Sigmoid colon (tissue), 7 donors: ENCODE data around the gene MAD2L1BP. TPM values are rescaled to one million over a fixed set of nuclear protein-coding genes. Genes with fewer than 3 reads are reported as not detected.
A peak's percentile ranks its signal among the peaks of the same experiment; 100 is the strongest.
"Not testable (repeated sequence)": the region's sequence is repeated elsewhere in the genome, so short reads cannot be mapped to it uniquely, and the experiment has no call there.

Experiments
- DNase-seq: peaks from one replicate; pipeline ENCODE4 v3.0.0-alpha.2; 2019
- H3K27ac ChIP-seq, 4 donors: fragments of 200-600 bp; sonication (generic); one replicate each; pipeline ENCODE4 v1.5.1; 2016 to 2019; ENCODE audit warnings: mild to moderate bottlenecking in 1 of 4
- H3K27me3 ChIP-seq, 3 donors: fragments of 200-600 bp; sonication (generic); one replicate each; pipeline ENCODE4 v1.5.1; 2019; ENCODE audit warnings: mild to moderate bottlenecking in 1 of 3
- H3K36me3 ChIP-seq, 4 donors: fragments of 200-600 bp; sonication (generic); one replicate each; pipeline ENCODE4 v1.5.1; 2016 to 2019
- H3K4me1 ChIP-seq, 4 donors: fragments of 200-600 bp; sonication (generic); one replicate each; pipeline ENCODE4 v1.5.1; 2017 to 2019
- H3K4me3 ChIP-seq, 4 donors: fragments of 200-600 bp; sonication (generic); one replicate each; pipeline ENCODE4 v1.5.1; 2017 to 2019; ENCODE audit warnings: mild to moderate bottlenecking in 2 of 4, moderate library complexity in 1 of 4
- H3K9me3 ChIP-seq, 4 donors: fragments of 200-600 bp in 3 of 4; sonication (generic) in 3 of 4; one replicate each; pipeline versions ENCODE4 v1.5.1 to v1.6.1; 2013 to 2019
- EP300 ChIP-seq, 4 donors: sonication (generic); formaldehyde crosslinking; IDR thresholded peaks; one replicate each; pipeline ENCODE4 v1.6.1; 2017; ENCODE audit warnings: antibody characterized with exemption in 4 of 4
- POLR2A ChIP-seq, 2 donors: fragments of 450-650 bp; IDR thresholded peaks; one replicate each; pipeline ENCODE4 v1.6.1; 2016; ENCODE audit warnings: antibody characterized with exemption in 2 of 2, mild to moderate bottlenecking in 2 of 2, moderate library complexity in 2 of 2
- POLR2AphosphoS5 ChIP-seq, 4 donors: sonication (generic); formaldehyde crosslinking; IDR thresholded peaks; one replicate each; pipeline ENCODE4 v1.6.1; 2017; ENCODE audit warnings: antibody characterized with exemption in 4 of 4
- WGBS, 2 donors: extraction: QIAGEN DNeasy Blood & Tissue Kit; methylation state at CpG; one replicate each; pipeline ENCODE4 v1.1.7; 2013; 5-methylcytosine and 5-hydroxymethylcytosine counted together
- intact Hi-C: fragments of 100-400 bp; cut with DNase I; formaldehyde crosslinking; loops from one replicate; pipeline ENCODE4 v1.15.1; 2023
- polyA plus RNA-seq, 3 donors: library from polyadenylated mRNA; stranded (reverse); fragments of 200-250 nt; gene quantifications; one replicate each; pipeline ENCODE4 v1.2.3, GENCODE V29; 2013
- total RNA-seq, 4 donors: library from RNA; depleted of rRNA; stranded (reverse); fragments of >200 nt; gene quantifications; one replicate each; pipeline ENCODE4 v1.1.0, GENCODE V29; 2016
- TF ChIP-seq, protein P1 (sequence below), 4 experiments: fragments of 450-650 bp in 3 of 4; fragments of 200-600 bp in 1 of 4; IDR thresholded peaks; one replicate each; pipeline ENCODE4 v1.5.1; 2016 to 2019; ENCODE audit warnings: antibody characterized with exemption in 4 of 4, mild to moderate bottlenecking in 3 of 4, moderate library complexity in 2 of 4
- donor health status: healthy with polysubstance abuse.
- donor health status: Bipolar disorder and iron deficiency.
- donor health status: healthy.

MAD2L1BP gene
- total and polyA plus RNA-seq, 7 donors, result 13.0 to 68.7 (median 32.3) TPM

DNA sequence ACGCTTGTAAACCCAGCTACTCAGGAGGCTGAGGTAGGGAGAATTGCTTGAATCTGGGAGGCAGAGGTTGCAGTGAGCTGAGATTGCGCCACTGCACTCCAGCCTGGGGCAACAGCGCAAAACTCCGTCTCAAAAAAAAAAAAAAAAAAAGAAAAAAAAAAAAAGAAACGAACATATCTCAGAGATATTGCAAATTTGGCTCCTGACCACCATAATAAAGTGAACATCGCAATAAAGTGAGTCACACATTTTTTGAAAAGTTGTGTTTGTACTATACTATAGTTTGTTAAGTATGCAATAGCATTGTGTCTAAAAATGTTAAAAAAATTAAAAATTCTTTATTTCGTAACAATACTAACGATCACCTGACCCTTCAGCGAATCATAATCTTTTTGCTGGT is 22.5 kb downstream of the MAD2L1BP start:
- no peak for DNase-seq
- H3K27me3 ChIP-seq, result no peaks in the 10 kb centered on the region
- H3K4me1 ChIP-seq, result no peaks in the 10 kb centered on the region
- no peak overlapping the region for H3K27ac ChIP-seq
- H3K9me3 ChIP-seq, result no peaks in the 10 kb centered on the region
- TF ChIP-seq POLR2A (IDR thresholded peaks at IDR 0.05) (no peak), POLR2AphosphoS5 (IDR thresholded peaks at IDR 0.05) (no peak)
- TF ChIP-seq, protein P1, sequence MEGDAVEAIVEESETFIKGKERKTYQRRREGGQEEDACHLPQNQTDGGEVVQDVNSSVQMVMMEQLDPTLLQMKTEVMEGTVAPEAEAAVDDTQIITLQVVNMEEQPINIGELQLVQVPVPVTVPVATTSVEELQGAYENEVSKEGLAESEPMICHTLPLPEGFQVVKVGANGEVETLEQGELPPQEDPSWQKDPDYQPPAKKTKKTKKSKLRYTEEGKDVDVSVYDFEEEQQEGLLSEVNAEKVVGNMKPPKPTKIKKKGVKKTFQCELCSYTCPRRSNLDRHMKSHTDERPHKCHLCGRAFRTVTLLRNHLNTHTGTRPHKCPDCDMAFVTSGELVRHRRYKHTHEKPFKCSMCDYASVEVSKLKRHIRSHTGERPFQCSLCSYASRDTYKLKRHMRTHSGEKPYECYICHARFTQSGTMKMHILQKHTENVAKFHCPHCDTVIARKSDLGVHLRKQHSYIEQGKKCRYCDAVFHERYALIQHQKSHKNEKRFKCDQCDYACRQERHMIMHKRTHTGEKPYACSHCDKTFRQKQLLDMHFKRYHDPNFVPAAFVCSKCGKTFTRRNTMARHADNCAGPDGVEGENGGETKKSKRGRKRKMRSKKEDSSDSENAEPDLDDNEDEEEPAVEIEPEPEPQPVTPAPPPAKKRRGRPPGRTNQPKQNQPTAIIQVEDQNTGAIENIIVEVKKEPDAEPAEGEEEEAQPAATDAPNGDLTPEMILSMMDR (IDR thresholded peaks at IDR 0.05), result no peak
- 92% methylated on average over 9 of the region's 9 CpGs for WGBS, 2 donors
- intact Hi-C loops, result no loop called here
- H3K36me3 ChIP-seq, result no peaks in the 10 kb centered on the region
- H3K4me3 ChIP-seq, result no peak overlapping the region

DNA sequence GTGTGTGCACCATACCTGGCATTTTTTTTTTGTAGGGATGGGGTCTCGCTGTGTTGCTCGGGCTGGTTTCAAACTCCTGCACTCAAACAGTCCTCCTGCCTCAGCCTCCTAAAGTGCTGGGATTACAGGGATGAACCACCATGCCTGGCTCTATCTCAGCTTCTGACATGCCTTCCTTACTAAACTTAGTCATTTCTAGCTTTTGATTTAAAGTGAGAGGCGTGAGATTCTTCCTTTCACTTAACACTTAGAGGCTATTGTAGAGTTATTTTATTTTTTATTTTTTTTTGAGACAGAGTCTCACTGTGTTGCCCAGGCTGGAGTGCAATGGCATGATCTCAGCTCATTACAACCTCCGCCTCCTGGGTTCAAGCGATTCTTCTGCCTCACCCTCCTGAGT is 27.3 kb downstream of the MAD2L1BP start:
- H3K4me3 ChIP-seq, H3K36me3 ChIP-seq, H3K27me3 ChIP-seq, intact Hi-C loops, H3K9me3 ChIP-seq, H3K27ac ChIP-seq, DNase-seq: not testable (repeated sequence)
- peaks cover 0 to 11% (median 11%) of the 10 kb centered on the region in 4 donors for H3K4me1 ChIP-seq
- 92 to 95% methylated on average over 5 of the region's 5 CpGs for WGBS, 2 donors

DNA sequence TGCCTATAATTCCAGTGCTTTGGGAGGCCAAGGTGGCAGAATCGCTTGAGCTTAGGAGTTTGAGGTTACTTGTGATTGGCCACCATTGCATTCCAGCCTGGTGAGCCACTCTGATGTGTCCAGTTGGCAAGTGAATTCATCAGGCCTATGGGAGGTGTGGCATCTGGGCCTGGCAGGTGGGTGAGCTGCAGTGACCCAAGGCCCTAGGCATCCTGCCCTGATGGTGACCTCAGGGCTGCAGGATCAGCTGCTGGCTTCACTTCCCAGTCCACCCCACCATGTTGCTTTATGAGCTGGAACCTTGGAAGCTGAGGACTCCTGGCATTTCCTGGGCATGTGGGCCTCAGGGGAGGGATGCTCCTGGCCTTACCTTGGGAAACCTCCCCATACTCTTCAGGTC is 29.7 kb downstream of the MAD2L1BP start:
- Histone ChIP-seq H3K9me3 (no peaks in the 10 kb centered on the region), H3K27ac (no peak overlapping the region), H3K36me3 (peaks cover 0 to under 1% (median 0%) of the 10 kb centered on the region in 4 donors), H3K27me3 (no peaks in the 10 kb centered on the region), H3K4me3 (no peak overlapping the region), H3K4me1 (peaks cover 0 to 35% (median 34%) of the 10 kb centered on the region in 4 donors)
- intact Hi-C loops, result no loop called here
- DNase-seq, result no peak
- TF ChIP-seq, protein P1 (IDR thresholded peaks at IDR 0.05), result no peak
- no peak for TF ChIP-seq POLR2A (IDR thresholded peaks at IDR 0.05)
- no peak for TF ChIP-seq POLR2AphosphoS5 (IDR thresholded peaks at IDR 0.05)
- no peak for TF ChIP-seq EP300 (IDR thresholded peaks at IDR 0.05)
- WGBS, 2 donors, result 95 to 96% methylated on average over 1 of the region's 1 CpG

DNA sequence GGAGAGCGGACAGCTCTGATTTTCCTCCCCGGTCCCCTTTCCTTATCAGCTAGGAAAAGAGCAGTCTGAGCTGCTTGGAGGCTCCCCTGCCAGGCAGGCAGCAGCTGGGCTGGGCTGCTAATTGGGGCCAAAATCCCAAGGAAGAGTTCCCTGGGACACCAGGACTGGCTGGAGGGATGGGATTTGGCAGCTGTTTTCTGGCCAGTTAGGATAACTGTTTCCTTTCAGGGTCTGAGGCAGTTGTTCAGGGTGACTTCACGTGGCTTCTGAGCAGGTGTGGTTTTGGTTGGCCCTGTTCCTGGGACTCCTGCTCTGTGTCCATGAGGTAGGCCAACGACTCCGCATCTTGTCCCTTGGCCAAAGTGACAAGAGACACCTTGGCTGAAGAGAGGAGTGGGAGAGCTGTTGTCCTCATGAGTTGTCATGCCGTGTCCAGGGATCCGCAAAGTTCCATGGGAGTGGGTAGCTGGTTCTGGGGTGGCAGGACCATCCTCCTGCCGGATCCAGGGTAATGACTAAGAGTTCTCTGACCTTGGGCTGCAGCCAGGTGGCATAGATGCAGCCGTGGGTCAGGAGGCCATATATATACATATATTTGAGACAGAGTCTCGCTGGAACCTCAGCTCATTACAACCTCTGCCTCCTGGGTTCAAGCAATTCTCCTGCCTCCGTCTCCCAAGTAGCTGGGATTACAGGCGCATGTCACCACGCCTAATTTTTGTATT is 30.7 kb downstream of the MAD2L1BP start:
- DNase-seq, result no peak
- Histone ChIP-seq H3K27ac (no peak overlapping the region), H3K4me1 (peaks cover 0 to 35% (median 34%) of the 10 kb centered on the region in 4 donors), H3K9me3 (no peaks in the 10 kb centered on the region), H3K4me3 (no peak overlapping the region), H3K27me3 (no peaks in the 10 kb centered on the region), H3K36me3 (peaks cover 0 to 9% (median 6%) of the 10 kb centered on the region in 4 donors)
- WGBS, 2 donors, result 62 to 77% methylated on average over 13 of the region's 13 CpGs
- intact Hi-C loops, result loop anchor here (2.0 kb wide), 1 partner anchor 102 kb away; no protein-coding TSS in a partner anchor
- TF ChIP-seq EP300 (IDR thresholded peaks at IDR 0.05), result no peak
- TF ChIP-seq, protein P1 (IDR thresholded peaks at IDR 0.05), result no peak
- TF ChIP-seq POLR2AphosphoS5 (IDR thresholded peaks at IDR 0.05), result no peak

DNA sequence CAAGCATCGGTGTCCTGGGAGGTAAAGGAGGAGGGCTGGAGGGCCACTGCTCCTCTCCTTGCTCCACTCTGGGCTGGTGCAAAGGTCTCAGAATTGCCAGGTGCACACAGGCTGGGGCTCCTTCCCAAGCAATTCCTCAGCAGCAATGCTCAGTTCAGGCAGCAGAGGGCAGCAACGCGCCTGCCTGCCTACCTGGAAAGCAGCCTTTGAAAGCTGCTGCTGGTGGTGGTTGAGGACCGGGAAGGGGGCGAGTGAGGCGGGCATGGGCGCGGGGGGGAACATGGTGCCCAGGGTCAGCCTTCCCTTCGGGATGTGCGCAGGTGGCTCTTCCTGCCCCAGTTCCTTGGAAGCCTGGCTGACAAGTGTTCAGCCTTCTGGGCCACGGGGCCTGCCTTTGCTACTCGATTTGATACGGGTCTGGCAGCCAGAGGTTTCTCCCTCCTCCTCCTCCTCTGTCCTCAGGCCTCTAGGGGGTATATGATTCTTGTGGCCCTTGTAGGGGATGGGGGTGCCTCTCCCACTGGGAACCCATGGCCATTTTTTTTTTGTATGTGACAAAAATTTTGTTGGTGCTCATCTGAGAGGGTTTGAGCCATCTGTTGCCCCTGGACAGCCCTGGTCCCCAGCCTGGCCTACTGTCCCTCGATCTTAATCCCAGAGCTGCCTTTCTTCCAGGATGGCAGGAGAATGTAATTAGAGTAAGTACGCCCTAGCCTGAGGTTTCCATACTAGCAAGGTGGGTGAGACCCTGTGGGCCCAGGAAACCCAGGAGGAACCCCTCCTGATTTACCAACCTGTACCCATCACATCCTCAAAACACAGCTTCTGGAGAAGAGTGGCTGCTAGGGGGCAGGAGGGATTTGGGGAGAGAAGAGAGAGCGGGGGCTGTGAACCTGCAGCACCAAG is 31.9 kb downstream of the MAD2L1BP start:
- TF ChIP-seq POLR2AphosphoS5 (IDR thresholded peaks at IDR 0.05), result peak in 2 of 4 donors; percentile 55 to 70
- TF ChIP-seq EP300 (IDR thresholded peaks at IDR 0.05), result no peak
- TF ChIP-seq, protein P1 (IDR thresholded peaks at IDR 0.05), result peak; percentile 86 to 97 (median 92)
- TF ChIP-seq POLR2A (IDR thresholded peaks at IDR 0.05), result no peak
- H3K27me3 ChIP-seq, result no peaks in the 10 kb centered on the region
- H3K27ac ChIP-seq, result no peak overlapping the region
- H3K36me3 ChIP-seq, result peaks cover 0 to 21% (median 13%) of the 10 kb centered on the region in 4 donors
- peak overlapping the region in 2 of 4 donors; percentile 1 to 13 for H3K4me3 ChIP-seq
- intact Hi-C loops, result loop anchor here (1.0 to 2.0 kb wide), 2 partner anchors 101 to 412 kb away; no protein-coding TSS in a partner anchor
- no peaks in the 10 kb centered on the region for H3K9me3 ChIP-seq
- 13 to 16% methylated on average over 16 of the region's 16 CpGs for WGBS, 2 donors
- DNase-seq, result peak; percentile 88
- peaks cover 0 to 37% (median 34%) of the 10 kb centered on the region in 4 donors for H3K4me1 ChIP-seq
